ENCODE measurements around the gene HLA-F. TPM values are rescaled to one million over a fixed set of nuclear protein-coding genes. Genes with fewer than 3 reads are reported as not detected.

HLA-F gene
- polyA plus RNA-seq, 1 donor = 8.2 TPM

DNA sequence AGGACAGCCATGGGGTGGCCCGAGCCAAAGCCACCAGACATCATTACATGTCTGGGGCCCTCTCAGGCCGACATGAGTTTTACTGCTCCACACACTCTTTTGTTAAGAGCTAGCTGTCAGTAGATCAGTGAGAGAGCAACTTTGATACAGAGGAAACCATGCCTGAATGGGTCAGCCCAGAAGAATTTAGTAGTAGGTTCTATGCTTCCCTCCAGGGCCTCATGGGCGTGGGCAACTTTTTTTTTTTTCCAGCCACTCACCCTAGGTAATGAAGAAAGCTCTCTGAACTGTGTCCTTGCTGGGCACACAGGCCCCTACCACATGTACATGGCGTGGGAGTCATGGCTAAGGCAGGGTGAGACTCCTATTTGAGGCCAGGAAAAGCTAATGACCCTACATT, 38.8 kb downstream of the HLA-F start:
- Histone ChIP-seq H3K27ac (ENCODE audit: low read length) (no peak overlapping the region), H3K36me3 (ENCODE audit: control insufficient read depth, insufficient read depth, low read length) (no peaks in the 10 kb centered on the region), H3K4me1 (ENCODE audit: control insufficient read depth, insufficient read depth, low read length) (no peaks in the 10 kb centered on the region), H3K9me3 (ENCODE audit: control insufficient read depth, low read depth, low read length) (no peaks in the 10 kb centered on the region), H3K27me3 (ENCODE audit: control insufficient read depth, insufficient read depth, low read length) (peaks cover 50% of the 10 kb centered on the region), H3K4me3 (ENCODE audit: low read length) (no peak overlapping the region)
- no CpG with 5 or more reads among the region's 4 CpGs for WGBS (ENCODE audit: insufficient coverage, low lambda C conversion rate)
- DNase-seq = no peak

DNA sequence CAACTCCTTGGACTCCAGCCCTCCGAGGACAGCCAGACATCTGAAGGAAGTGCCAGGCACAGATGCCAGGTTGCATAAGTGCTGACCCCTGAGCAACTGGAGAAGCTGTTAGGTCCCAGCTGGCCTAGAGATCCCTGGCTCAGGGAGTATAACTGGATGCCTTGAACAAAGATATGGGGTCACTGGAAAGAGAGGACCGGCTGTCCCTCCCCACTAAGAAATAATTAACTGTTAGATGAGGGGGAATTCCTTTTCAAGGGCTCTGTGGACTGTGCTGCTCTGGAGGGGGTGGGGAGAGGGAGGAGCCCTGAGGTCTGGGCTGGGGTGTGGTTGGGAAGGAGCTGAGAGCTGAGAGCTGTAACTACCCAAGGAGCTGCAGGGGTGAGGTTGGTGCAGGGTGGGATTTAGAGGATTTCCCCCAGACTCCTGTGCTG, 39.6 kb downstream of the HLA-F start:
- H3K4me3 ChIP-seq (ENCODE audit: low read length) = no peak overlapping the region
- no CpG with 5 or more reads among the region's 2 CpGs for WGBS (ENCODE audit: insufficient coverage, low lambda C conversion rate)

GRCh38 chr6:29763491-29764289, 40.5 kb downstream of the HLA-F start:
- WGBS (ENCODE audit: insufficient coverage, low lambda C conversion rate) = no CpG with 5 or more reads among the region's 2 CpGs

More for the DNA sequence above, 39.6 kb downstream of the HLA-F start:
- Histone ChIP-seq H3K36me3 (ENCODE audit: control insufficient read depth, insufficient read depth, low read length) (no peaks in the 10 kb centered on the region), H3K9me3 (ENCODE audit: control insufficient read depth, low read depth, low read length) (no peaks in the 10 kb centered on the region), H3K4me1 (ENCODE audit: control insufficient read depth, insufficient read depth, low read length) (no peaks in the 10 kb centered on the region), H3K27ac (ENCODE audit: low read length) (no peak overlapping the region), H3K27me3 (ENCODE audit: control insufficient read depth, insufficient read depth, low read length) (peaks cover 43% of the 10 kb centered on the region)
- DNase-seq = no peak

GRCh38 chr6:29764422-29765196, 41.4 kb downstream of the HLA-F start:
- Histone ChIP-seq H3K36me3 (ENCODE audit: control insufficient read depth, insufficient read depth, low read length) (no peaks in the 10 kb centered on the region), H3K4me1 (ENCODE audit: control insufficient read depth, insufficient read depth, low read length) (no peaks in the 10 kb centered on the region), H3K27me3 (ENCODE audit: control insufficient read depth, insufficient read depth, low read length) (peaks cover 37% of the 10 kb centered on the region), H3K9me3 (ENCODE audit: control insufficient read depth, low read depth, low read length) (no peaks in the 10 kb centered on the region), H3K27ac (ENCODE audit: low read length) (no peak overlapping the region), H3K4me3 (ENCODE audit: low read length) (no peak overlapping the region)
- DNase-seq = no peak
- no CpG with 5 or more reads among the region's 2 CpGs for WGBS (ENCODE audit: insufficient coverage, low lambda C conversion rate)

More at GRCh38 chr6:29763491-29764289, 40.5 kb downstream of the HLA-F start:
- Histone ChIP-seq H3K4me1 (ENCODE audit: control insufficient read depth, insufficient read depth, low read length) (no peaks in the 10 kb centered on the region), H3K9me3 (ENCODE audit: control insufficient read depth, low read depth, low read length) (no peaks in the 10 kb centered on the region), H3K27me3 (ENCODE audit: control insufficient read depth, insufficient read depth, low read length) (peaks cover 44% of the 10 kb centered on the region), H3K4me3 (ENCODE audit: low read length) (no peak overlapping the region), H3K27ac (ENCODE audit: low read length) (no peak overlapping the region), H3K36me3 (ENCODE audit: control insufficient read depth, insufficient read depth, low read length) (no peaks in the 10 kb centered on the region)
- DNase-seq = no peak

- DNase-seq = no peak
- Histone ChIP-seq H3K27ac (ENCODE audit: low read length) (no peak overlapping the region), H3K4me1 (ENCODE audit: control insufficient read depth, insufficient read depth, low read length) (no peaks in the 10 kb centered on the region), H3K4me3 (ENCODE audit: low read length) (no peak overlapping the region), H3K9me3 (ENCODE audit: control insufficient read depth, low read depth, low read length) (no peaks in the 10 kb centered on the region), H3K27me3 (ENCODE audit: control insufficient read depth, insufficient read depth, low read length) (peaks cover 23% of the 10 kb centered on the region), H3K36me3 (ENCODE audit: control insufficient read depth, insufficient read depth, low read length) (no peaks in the 10 kb centered on the region)
- 40% methylated on average over 1 of the region's 3 CpGs for WGBS (ENCODE audit: insufficient coverage, low lambda C conversion rate)
Observed at GRCh38 chr6:29769336-29769735, 46.1 kb downstream of the HLA-F start.

DNA sequence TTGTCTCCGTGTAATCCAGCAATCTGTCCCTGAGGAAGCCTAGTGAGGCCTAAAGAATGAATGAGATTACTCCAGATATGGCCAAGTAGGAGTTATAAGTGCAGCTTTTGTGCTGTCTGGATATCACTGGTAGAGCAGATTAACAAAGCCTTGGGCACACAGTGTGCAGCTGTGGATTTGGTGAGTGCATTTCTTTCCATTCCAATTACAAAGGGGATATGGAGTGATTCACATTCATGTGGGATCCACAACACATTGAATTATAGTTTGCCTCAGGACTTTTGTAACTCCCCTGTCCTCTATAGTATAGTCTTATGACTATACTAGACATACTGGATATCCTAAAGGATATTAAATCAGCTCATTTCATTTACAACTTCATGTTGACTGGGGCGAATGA, 47.1 kb downstream of the HLA-F start:
- WGBS (ENCODE audit: insufficient coverage, low lambda C conversion rate) = no CpG with 5 or more reads among the region's 2 CpGs
- no peaks in the 10 kb centered on the region for H3K4me1 ChIP-seq (ENCODE audit: control insufficient read depth, insufficient read depth, low read length)
- H3K27me3 ChIP-seq (ENCODE audit: control insufficient read depth, insufficient read depth, low read length) = peaks cover 23% of the 10 kb centered on the region
- H3K36me3 ChIP-seq (ENCODE audit: control insufficient read depth, insufficient read depth, low read length) = no peaks in the 10 kb centered on the region
- no peaks in the 10 kb centered on the region for H3K9me3 ChIP-seq (ENCODE audit: control insufficient read depth, low read depth, low read length)
- no peak overlapping the region for H3K4me3 ChIP-seq (ENCODE audit: low read length)
- H3K27ac ChIP-seq (ENCODE audit: low read length) = no peak overlapping the region
- no peak for DNase-seq

DNA sequence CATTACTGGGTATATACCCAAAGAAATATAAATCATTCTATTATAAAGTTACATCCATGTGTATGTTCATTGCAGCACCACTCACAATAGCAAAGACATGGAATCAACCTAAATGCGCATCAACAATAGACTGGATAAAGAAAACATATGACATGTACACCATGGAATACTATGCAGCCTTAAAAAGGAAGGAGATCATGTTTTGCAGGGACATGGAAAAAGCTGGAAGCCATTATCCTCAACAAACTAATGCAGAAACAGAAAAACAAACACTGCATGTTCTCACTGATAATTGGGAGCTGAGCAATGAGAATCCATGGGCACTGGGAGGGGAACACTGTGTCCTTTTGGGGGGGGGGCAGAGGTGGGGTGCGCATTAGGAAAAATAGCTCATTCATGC, 53.5 kb downstream of the HLA-F start:
- Histone ChIP-seq H3K4me3 (ENCODE audit: low read length) (no peak overlapping the region), H3K27me3 (ENCODE audit: control insufficient read depth, insufficient read depth, low read length) (peaks cover 3% of the 10 kb centered on the region), H3K4me1 (ENCODE audit: control insufficient read depth, insufficient read depth, low read length) (no peaks in the 10 kb centered on the region), H3K9me3 (ENCODE audit: control insufficient read depth, low read depth, low read length) (no peaks in the 10 kb centered on the region), H3K27ac (ENCODE audit: low read length) (no peak overlapping the region), H3K36me3 (ENCODE audit: control insufficient read depth, insufficient read depth, low read length) (no peaks in the 10 kb centered on the region)
- WGBS (ENCODE audit: insufficient coverage, low lambda C conversion rate) = no CpG with 5 or more reads among the region's 2 CpGs
- no peak for DNase-seq

Other genes starting within 250 kb of the HLA-F start
- not detected for gene MAS1L, start 235.5 kb upstream of the HLA-F start, polyA plus RNA-seq
- 8.1 TPM for gene UBD, start 163.7 kb upstream of the HLA-F start, polyA plus RNA-seq
- gene OR2H2, start 138.3 kb upstream of the HLA-F start, polyA plus RNA-seq = 0.03 TPM
- gene GABBR1, start 90.3 kb upstream of the HLA-F start, polyA plus RNA-seq = 35.9 TPM
- 0.04 TPM for gene MOG, start 66.3 kb upstream of the HLA-F start, polyA plus RNA-seq
- gene ZFP57, start 42.3 kb upstream of the HLA-F start, polyA plus RNA-seq = not detected
- gene HLA-G, start 104.4 kb downstream of the HLA-F start, polyA plus RNA-seq = 0.06 TPM
- 326 TPM for gene HLA-A, start 219.1 kb downstream of the HLA-F start, polyA plus RNA-seq

All from large intestine (tissue), 3 donors.